ENCODE data around the gene SLC35G3.
"Not testable (repeated sequence)": the region's sequence is repeated elsewhere in the genome, so short reads cannot be mapped to it uniquely, and the experiment has no call there.

SLC35G3 gene

GRCh38 chr17:35202582-35202981 lies 8.4 kb upstream of the SLC35G3 start:
- DNase-seq: not testable (repeated sequence)

DNA sequence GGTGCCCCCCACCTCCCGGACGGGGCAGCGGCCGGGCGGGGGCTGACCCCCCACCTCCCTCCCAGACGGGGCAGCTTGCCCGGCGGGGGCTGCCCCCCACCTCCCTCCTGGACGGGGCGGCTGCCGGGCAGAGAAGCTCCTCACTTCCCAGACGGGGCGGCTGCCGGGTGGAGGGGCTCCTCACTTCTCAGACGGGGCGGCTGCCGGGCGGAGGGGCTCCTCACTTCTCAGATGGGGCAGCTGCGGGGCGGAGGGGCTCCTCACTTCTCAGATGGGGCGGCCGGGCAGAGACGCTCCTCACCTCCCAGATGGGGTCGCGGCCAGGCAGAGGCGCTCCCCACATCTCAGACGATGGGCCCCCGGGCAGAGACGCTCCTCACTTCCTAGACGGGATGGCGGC lies 869 bp upstream of the SLC35G3 start:
- not testable (repeated sequence) for DNase-seq

DNA sequence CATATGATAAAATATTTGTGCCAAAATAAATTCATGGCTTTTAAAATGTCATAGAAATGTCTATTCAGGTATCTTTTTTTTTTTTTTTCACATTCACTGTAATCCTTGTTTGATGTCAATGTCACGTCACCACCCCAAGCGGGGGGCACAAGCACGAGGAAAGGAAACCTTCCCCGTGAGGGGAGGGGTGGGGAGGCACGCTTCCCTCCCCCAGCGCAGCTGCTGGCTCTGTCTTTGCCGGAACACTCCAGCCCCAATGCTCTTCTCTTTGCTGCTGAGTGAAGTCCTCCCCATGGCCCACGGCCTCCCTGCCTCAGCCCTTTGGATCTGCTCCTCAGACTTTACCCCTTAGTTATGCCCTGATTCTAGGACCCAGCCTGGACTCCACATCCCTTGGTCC lies 1.5 kb downstream of the SLC35G3 start:
- DNase-seq: no peak

DNA sequence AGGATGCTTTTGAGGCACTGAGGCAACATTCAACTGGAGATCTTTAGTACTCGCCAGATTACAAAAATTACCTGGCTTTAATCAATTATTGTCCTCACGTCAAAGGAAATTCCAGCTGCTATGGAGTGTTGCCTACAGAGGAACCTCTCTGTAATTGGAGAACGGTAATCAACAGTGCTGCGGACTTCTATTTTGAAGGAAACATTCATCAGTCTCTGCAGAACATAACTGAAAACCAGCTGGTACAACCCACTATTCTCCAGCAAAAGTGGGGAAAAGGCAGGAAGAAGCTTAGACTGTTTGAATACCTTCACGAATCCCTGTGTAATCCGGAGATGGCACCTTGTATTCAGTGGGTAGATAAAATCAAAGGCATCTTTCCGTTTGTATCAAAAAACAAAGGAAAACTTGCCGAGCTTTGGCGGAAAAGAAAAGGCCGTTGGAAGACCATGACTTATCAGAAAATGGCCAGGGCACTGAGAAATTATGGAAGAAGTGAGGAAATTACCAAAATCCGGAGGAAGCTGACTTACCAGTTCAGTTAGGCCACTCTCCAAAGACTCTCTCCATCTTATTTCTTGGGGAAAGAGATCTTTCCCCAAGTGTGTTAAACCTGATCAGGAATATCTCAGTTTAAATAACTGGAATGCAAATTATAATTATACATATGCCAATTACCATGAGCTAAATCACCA lies 3.0 kb downstream of the SLC35G3 start:
- DNase-seq: no peak

DNA sequence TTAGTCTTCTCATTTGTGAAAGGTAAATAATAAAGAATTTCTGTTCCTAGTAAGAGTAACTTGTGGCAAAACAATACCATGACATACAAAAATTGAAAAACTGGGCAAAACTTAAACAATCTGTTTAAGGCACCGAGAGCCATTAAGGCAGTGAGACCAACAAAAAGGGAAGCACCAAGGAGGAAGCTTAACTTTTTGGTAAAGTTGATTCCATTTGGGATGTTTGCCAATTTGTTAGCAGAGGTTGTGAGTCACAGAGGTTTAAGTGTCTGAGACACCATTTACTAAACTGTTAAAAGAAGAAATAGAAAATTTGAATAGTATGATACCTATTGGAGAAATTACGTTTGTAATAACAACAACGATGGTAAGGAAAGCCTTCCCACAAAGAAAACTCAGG lies 4.9 kb downstream of the SLC35G3 start:
- DNase-seq: no peak

DNA sequence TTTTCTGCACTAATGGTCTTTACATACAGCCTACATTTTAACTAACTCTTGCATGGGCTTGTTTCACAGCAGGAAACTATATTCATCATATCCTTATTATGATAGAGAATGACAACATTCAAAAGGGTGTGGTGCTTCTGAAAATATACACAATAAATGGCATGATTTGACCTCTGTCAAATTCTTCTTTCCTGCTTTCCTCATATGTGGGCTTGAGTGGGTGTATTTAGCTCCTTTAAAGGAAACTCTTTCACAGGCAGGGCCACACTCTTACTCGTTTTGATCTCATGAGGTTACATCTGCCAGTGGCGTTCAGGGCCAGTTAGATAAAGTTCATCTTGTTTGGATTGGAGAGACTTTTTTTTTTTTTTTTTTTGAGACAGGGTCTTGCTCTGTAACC lies 6.1 kb downstream of the SLC35G3 start:
- no peak for DNase-seq

DNA sequence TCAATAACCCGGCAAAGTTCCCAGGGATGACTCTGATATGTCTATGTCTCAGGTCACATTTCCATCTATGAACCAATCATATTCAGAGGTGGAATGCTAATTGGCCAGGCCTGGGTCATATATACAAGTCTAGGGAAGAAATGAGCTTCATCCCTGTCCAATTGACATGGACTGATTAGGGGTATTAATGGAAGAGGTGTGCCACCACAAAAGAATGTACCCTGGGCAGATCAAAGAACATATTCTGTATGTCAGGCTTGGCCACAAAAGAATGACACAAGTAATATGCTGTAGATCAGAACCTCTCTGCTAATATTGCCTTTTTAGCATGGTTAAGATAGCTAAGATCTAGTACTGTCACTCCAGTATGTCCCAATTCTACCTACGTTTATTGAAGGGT lies 6.7 kb downstream of the SLC35G3 start:
- DNase-seq: no peak

DNA sequence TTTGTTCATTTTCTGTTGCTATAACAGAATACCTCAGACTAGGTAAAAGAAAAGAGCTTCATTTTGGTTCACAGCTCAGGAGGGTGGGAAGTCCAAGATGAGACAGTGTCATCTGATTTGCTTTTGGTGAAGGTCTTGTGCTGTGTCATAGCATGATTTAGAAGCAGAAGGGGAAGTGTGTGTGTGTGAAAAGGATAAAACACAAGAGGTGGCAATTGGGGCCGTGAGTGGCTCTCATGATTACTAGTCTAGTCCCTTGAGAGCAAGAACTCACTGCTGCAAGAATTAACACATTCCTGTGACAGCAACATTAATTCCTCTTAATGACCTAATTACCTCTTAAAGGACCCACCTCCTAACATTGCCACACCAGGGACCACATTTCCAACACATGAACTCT lies 8.3 kb downstream of the SLC35G3 start:
- DNase-seq: no peak

GRCh38 chr17:35184274-35184673 lies 9.9 kb downstream of the SLC35G3 start:
- no peak for DNase-seq

- DNase-seq: no peak
Measured at GRCh38 chr17:35183332-35183731, 10.9 kb downstream of the SLC35G3 start.

DNA sequence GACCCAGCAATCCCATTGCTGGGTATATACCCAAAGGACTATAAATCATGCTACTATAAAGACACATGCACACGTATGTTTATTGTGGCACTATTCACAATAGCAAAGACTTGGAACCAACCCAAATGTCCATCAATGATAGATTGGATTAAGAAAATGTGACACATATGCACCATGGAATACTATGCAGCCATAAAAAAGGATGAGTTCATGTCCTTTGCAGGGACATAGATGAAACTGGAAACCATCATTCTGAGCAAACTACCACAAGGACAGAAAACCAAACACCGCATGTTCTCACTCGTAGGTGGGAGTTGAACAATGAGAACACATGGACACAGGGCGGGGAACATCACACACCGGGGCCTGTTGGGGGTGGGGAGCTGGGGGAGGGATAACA lies 14.8 kb downstream of the SLC35G3 start:
- not testable (repeated sequence) for DNase-seq

DNA sequence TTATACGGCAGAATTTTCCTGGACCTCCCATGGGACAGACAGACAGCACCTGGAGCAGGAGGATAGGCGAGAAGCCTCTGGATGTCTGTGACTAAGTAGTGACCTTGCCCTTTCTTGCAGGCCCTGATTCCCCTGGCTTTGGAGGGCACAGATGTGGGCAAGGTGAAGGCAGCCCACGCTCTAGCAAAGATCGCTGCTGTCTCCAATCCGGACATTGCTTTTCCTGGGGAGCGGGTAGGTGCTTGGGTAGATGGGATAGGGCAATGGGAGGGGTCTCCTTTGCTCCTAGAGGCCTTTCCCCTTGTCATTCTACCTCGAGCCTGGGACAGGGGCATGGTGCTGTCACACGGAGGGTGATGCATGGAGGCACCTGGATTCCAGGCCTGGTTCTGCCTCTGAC lies 17.3 kb downstream of the SLC35G3 start:
- no peak for DNase-seq

- no peak for DNase-seq
Measured at GRCh38 chr17:35175638-35176415, 18.4 kb downstream of the SLC35G3 start.

DNA sequence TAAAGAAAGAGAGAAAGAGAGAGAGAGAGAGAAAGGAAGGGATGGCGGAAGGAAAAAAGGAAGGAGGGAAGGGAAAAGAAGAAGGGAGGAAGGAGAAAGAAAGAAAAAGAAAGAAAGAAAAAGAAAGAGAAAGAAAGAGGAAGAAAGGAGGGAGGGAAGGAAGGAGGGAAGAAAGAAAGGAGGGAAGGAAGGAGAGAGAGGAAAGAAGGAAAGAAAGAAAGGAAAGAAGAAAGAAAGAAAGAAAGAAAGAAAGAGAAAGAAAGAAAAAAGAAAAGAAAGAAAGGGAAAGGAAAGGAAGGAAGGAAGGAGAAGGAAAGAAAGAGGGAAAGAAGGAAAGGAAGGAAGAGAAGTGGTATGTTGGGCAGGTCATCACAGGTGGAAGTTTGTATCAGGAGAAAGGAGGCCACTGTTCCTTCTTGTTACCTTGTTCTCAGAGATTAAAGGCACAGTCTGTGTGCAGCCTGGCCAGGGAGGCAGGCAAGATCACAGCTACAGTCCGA lies 19.3 kb downstream of the SLC35G3 start:
- DNase-seq: no peak

- DNase-seq: not testable (repeated sequence)
Measured at GRCh38 chr17:35172321-35172720, 21.9 kb downstream of the SLC35G3 start.

GRCh38 chr17:35171834-35172233 lies 22.4 kb downstream of the SLC35G3 start:
- no peak for DNase-seq

- DNase-seq: no peak
Measured at GRCh38 chr17:35170968-35171771, 23.0 kb downstream of the SLC35G3 start.

DNA sequence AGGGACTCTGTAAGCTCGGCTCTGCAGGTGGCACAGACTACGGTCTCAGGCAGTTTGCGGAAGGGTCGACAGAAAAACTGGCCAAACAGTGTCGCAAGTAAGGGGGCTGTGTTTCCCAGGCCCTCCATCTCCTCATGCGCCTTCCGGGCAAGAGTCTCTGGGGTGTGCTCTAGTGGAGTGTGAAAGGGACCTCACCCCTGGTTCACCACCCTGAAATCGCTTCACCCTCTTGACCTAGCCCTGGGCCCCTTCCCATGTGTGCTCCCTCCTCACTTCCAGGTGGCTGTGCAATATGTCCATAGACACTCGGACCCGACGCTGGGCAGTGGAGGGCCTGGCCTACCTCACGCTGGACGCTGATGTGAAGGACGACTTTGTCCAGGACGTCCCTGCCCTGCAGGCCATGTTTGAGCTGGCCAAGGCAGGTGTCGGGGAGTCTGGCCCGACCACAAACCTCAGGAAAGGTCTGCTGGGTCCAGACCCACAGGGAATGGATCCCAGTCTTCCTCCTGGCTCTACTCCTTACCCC lies 24.3 kb downstream of the SLC35G3 start:
- DNase-seq: no peak

- DNase-seq: no peak
Measured at GRCh38 chr17:35167666-35168065, 26.5 kb downstream of the SLC35G3 start.

DNA sequence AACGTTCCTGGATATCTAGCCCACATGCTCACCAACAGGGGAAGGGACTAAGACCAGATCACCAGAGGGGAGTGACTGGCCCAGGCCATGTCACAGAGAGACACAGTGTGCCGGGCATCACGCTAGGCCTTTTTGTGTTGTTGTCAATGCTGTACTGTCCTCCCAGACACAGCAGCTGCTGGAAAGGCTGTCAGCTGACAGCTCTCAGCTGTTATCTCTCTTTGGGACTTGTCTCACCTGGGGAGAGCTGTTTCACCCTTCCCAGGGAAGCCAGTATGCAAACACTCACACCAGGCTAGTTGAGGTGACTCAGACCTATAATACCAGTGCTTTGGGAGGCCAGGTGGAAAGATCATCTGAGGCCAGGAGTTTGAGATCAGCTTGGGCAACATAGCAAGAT lies 27.1 kb downstream of the SLC35G3 start:
- DNase-seq: no peak

GRCh38 chr17:35166526-35166925 lies 27.7 kb downstream of the SLC35G3 start:
- no peak for DNase-seq

- no peak for DNase-seq
Measured at GRCh38 chr17:35164716-35165115, 29.5 kb downstream of the SLC35G3 start.

- no peak for DNase-seq
Measured at GRCh38 chr17:35163886-35164285, 30.3 kb downstream of the SLC35G3 start.

All from NCI-H1417 treated with DMSO at 0.1 percent for 48 hours (cell line).